Measurements from ENCODE around the gene ETNK2.
"Not testable (repeated sequence)": the region's sequence is repeated elsewhere in the genome, so short reads cannot be mapped to it uniquely, and the experiment has no call there.

Gene ETNK2

DNA sequence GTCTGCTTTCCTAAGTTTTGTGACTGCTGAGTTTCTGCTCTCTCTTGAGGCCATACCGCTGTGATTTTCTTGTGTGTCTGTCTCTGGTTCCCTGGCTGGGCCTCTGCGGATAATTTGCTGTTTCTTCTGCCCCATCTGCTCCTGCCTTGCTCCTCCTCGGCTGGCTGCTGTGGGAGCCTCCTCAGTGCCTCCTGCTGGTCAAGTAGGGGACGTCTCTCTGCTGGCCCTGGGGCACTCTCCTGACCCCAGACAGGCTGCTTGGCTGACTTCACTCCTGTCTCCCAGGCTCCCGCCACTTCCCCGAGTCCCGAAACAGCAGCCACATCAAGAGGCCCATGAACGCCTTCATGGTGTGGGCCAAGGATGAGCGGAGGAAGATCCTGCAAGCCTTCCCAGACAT lies 28.5 kb downstream of the ETNK2 start:
- no peak for DNase-seq

DNA sequence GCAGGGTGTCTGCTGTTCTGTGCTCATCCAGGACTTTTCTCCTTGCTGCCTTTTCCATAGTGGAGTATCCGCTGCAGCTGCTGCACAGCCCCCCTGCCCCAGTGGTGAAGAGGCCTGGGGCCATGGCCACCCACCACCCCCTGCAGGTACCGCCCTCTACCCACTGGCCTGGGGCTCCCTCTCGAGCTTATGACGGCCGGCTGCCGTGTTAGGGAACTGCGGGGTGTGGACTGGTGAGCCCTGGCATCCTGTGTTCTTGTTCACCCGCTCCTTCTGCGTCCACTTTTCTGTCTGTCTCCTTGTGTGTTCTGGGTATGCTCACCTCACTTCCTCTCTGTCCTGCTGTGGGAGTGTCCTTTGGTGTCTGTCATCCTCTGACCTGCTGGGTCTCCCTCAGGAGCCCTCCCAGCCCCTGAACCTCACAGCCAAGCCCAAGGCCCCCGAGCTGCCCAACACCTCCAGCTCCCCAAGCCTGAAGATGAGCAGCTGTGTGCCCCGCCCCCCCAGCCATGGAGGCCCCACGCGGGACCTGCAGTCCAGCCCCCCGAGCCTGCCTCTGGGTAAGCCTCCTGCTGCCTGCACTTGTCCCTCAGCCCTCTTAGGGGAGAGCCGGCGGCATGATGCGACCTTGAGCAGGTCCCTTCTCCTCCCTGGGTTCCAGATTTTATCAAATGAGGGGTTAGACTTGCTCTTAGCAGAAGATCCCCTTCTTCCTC lies 29.8 kb downstream of the ETNK2 start:
- DNase-seq = no peak

DNA sequence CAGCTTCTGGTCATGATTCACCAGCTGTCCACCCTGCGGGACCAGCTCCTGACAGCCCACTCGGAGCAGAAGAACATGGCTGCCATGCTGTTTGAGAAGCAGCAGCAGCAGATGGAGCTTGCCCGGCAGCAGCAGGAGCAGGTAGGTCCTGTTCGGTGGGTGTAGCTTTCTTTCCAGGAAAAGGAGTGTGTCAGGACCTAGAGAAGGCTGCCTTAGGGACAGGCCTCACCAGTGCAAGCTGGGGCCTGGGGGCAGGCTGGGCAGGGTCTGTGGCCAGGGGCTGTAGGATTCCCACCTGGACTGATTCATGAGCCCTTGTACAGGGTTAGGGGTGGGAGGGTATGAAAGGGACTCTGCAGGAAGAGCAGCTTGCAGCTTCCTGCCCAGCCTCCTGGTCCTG lies 35.3 kb downstream of the ETNK2 start:
- no peak for DNase-seq

DNA sequence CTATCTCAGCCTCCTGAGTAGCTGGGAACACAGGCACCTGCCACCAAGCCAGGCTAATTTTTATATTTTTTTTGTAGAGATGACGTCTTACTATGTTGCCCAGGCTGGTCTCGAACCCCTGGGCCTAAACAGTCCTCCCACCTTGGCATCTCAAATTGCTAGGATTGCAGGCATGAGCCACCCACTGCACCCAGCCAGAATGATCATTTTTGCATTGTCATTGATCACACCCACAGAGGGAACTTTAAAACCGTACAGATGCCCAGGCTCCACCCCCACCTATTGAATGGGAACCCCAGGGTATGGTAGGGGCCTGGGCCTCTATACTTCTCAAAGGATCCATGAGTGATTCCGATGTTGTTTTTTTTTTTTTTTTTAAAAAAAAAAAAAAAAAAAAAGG lies 36.7 kb downstream of the ETNK2 start:
- DNase-seq = no peak

DNA sequence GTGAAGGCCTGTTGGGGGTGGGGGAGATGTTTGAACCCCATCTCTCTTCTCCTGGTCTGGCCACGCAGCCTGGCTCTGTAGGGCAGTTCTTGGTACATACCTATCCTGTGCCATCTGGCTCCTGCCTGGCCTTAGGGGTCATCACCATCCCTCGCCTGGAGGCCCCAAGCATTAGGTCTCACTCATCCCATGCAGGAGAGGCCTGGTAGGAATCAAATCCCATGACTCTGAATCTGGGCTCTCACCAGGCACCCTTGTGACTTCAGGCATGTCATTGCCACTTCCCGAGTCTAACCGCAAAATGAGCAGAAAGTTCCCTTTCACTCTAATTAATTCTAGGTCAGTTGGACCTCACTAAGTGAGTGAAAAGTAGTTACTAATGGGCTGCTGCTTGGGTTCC lies 37.2 kb downstream of the ETNK2 start:
- no peak for DNase-seq

DNA sequence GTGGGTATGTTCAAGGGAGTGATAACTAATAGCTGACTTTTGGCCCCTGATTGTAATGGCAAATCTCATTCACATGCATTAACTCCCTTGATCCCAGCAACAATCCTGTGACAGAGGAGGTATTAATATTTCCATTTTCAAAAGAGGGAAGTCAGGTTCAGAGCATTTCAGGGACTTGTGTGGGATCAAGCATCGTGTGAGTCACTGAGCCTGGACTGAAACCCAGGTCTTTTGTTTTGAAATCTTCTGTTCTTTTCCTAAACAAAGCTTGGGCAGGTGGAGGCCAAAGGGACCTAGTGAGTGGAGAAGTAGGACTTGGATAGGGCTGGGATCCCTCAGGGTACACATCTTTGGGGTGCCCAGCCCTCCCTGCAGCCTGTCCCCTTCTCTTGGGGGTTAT lies 37.9 kb downstream of the ETNK2 start:
- no peak for DNase-seq

DNA sequence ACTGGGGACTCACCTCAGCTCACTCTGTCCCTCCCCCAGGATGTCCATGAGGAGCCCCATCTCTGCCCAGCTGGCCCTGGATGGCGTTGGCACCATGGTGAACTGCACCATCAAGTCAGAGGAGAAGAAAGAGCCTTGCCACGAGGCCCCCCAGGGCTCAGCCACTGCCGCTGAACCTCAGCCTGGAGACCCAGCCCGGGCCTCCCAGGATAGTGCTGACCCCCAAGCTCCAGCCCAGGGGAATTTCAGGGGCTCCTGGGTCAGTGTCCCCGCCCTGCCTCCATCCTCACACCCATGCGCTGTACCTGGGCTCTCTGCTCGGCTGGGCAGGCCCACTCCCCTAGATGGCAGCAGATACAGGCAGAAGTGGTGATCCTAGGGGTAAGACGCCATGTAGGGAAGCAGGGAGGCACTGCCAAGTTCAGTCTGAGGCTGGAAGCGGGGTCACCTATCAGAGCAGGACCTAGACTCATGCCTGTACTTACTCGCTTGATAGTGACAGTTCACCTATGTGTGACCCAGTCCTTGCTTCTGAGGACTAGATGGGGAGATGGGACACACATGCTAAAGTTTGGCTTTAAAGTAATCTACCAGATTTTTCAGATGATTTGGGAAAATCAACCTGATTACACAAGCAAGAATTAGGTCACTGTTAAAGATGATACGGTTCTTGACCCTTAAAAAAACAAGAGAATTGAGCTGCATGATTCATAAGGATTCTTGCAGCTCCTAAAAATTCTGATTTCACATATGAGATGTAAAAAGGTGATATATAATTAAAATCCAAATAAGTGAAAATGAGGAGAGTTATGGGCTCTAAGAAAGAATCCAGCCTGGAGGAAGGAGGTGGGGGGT lies 38.7 kb downstream of the ETNK2 start:
- DNase-seq = no peak

DNA sequence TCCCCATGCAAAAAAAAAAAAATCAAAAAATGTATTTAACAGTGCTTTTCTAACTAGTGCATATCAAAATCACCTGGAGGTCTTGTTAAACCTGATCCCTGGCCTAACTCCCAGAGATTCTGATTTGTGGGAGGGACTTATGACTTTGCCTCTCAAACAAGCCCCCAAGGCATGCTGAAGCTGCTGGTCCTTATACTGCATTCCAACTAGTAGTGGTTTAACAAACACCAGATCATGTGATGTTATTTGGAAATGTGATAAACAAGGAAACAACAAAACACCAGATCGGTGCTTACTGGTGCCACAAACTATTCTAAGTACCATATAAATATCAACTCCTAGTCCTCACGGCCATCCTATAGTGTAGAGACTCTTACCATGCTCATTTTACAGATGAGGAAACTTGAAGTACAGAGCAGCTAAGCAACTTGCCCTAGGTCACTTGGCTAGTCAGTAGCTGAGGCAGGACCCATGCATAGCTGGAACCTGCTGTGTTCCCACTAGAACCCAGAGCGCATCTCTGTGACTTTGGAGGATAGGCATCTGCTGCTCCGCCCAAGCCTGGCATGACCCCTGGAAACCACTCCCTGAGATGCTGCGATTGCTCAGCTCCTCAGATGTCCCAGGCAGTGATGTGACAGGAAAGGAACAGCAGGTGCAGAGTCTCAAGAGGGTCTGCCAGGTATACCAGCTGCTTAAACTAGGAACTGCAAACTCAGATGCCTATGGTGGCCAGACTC lies 40.8 kb downstream of the ETNK2 start:
- DNase-seq = no peak

DNA sequence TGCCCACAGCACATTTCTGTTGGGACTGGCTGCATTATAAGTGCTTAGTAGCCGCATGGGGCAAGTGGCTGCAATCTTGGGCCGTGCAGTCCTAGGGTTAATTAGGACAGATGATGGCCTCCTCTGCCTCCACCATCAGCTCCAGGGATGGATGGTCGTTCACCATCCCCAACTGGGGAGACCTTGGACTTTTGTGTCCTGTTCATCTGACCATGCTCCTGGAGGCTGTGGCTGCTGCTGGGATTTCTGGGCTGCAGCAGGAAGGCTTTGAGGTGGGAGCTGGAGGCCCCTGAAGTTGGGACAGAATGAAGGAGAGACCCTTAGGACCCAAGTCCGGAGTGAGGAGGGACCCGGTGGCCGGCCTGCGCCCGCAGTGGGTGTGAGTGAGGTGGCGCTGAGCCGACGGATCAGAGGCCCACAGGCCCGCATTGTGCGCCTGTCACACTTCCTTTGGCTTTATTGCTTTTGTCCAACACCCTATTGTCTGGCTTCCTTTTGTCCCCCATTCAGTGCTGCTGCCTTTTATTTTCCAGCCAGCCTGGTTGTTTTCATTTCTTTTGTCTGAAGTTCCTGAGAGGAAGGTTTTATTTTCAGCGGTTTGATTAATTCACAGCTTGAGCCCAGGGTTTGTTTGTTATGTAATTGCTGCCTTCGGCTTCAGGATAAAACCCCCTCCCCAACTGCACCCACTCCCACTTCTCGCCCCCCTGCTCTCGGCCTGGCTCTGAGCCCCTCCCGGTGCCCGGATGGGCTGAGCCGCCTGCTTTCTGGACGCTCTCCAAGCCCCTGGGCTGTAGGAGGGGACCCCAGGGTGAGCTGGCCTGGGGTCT lies 43.3 kb downstream of the ETNK2 start:
- no peak for DNase-seq

DNA sequence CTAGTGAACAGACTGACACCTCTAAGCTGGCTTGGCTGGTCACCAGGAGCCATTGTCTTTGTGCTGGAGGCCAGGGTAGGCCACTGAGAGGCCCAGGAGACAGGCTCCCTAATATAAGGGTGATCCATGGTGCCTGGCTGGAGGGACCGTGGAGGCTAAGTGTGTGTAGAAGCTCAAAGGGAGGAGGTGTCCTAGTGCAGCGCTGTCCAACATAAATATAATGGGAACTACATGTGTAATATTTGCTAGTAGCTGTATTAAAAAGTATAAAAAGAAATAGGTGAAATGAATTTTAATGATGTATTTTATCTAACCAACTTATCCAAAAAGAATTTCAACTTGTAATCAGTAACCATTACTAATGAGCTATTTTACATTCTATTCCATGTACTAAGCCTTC lies 44.0 kb downstream of the ETNK2 start:
- no peak for DNase-seq

DNA sequence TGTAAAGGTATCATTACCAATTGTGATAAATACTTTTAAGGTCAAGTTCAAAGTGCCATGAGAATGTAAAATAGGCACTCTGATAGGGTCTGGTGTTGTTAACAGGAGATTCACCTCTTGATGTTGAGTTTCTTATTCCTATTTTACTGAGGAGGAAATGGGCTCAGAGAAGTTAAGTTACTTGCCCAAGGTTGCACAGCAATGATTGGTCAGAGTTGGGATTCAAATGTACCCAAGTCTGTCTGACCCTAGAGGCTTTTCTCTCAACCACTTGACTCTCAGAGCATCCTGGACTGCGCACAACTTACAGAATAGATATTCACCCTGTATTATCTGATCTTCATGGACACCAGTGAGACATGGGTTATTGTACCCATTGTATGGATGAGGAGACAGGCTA lies 45.0 kb downstream of the ETNK2 start:
- no peak for DNase-seq

DNA sequence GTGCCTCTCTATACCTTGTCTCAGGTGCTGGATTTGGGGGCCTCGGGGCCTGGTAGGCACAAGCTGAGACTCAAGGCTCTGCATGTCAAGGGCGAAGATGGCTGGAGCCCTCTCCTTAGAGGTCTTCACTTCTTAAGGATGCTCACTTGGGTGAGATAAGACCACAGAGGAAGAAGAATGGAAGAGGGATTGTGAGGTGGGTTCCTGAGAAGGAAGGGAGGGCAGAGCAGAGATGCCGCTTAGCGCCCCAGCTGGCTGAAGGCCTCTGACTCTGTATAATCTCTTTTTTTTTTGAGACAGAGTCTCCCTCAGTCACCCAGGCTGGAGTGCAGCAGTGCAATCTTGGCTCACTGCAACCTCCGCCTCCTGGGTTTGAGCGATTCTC lies 46.7 kb downstream of the ETNK2 start:
- no peak for DNase-seq

DNA sequence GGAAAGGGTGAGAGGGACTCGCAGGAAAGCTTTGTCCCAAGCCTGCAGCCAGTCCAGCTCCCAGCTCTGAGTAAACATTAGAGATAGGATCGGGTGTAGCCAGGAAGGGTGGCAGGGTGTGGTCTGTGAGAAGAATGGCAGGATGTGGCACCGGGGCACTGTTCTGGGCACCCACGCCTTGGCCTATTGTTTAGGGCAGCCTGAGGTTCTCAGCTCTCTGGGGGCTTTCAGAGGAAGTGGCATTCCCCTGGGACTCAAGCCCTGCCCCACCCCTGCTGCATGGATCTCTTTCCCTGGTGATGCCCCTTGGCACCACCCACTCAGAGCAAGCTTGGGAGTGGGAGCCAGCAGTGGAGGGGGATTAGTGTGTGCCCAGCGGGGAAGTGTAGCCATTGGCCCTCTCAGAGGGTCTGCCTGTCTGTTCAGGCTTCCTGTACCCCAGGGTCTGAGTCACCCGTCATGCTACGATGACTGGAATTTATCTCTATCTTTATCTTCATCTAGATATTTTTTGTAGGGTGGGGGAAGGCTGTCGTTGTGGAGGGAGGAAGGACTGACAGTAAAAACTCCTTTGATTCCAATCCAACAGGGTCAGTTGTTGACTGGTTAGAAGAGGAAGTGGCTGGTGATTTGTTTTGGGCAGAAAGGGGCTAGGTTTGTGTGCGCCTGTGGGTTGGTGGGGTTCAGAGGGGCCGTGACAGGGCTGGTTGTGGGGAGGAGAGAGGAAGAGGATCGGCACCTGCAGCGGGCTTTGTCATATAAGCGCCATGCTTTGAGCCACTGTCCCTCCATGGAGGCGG lies 47.3 kb downstream of the ETNK2 start:
- peak; percentile 70 for DNase-seq

DNA sequence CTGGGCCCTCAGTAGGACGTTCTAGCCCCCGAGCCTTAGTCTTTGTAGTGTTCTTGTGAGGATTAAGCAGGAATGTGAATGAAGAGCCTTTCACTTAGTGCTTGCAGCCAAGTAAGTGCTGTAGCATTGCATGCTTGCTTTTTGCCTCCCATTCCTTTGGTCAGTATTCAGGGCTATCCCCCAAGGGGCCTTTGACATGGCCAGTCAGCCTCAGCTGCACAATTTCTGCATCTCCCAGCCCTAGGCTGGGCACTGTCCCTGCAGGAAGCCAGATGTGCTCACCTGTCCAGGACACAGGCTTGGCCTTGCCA lies 48.5 kb downstream of the ETNK2 start:
- no peak for DNase-seq

DNA sequence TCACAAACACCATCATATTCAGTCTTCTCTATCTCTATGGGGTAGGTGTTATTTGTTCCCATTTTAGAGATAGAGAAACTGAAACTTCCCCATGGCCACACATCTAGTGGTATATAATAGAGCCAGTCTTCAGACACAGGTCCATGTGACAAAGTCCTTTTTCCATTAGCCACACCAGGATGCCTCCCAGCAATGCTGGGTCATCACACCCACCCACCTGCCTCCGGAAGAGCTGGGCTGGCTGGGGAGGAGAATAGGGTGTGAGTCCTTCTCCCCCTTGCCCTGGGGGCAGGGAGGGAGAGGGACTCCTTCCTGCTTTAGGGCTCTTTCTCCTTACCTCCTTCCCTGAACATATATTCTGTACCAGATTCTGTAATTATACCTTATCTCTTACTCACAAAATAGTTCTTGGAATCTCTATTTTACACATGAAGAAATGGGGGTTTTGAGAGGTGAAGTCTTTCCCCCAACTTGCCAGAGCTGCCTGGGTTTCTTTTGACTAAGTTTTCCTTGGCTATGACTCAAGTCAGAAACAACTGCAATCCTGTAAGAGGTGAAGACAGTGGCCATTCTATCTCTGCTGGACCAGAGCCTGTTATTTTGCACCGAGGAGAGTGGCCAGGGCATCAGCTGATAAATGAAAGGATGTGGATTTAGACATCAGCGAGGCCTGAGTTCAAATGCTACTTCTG lies 49.0 kb downstream of the ETNK2 start:
- peak; percentile 9 for DNase-seq

DNA sequence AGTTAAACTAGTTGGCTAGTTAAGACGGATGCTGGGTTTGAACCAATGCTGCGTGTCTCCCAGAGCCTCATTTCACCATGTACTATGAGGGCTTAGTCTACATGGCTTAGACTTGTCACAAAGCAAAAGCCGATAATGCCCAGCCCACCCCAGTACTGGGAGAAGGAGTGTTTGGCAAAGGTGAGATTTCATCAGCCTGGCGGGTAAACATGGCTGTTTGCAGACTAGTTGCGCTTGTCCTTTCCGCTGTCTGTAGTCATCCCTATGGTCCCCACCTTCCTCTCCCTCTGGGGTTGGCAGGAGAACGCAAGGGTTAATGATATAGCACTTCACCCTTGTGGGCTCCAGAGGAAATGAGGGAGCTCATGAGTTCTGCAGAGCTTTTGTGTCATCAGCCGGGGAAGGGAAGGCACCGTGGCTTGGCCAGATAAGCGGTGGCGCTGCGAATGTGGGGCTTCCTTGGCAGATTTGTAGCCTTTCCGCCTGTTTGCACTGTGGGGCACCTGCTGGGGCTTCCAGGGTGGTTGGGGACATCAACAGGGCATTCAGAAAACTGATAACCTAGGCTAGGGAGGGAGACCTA lies 49.7 kb downstream of the ETNK2 start:
- DNase-seq = no peak

DNA sequence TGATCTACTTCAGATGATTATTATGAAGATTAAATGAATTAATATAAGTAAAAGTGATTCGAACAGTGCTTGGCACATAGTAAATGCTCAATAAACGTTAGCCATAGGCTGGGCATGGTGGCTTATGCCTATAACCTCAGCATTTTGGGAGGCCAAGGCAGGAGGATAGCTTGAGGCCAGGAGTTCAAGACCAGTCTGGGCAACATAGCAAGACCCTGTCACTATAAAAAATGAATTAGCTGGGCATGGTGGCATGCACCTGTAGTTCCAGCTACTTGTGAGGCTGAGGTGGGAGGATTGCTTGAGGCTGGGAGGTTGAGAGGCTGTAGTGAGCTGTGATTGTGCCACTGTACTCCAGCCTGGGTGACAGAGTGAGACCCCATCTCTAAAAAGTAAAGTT lies 52.1 kb downstream of the ETNK2 start:
- not testable (repeated sequence) for DNase-seq

DNA sequence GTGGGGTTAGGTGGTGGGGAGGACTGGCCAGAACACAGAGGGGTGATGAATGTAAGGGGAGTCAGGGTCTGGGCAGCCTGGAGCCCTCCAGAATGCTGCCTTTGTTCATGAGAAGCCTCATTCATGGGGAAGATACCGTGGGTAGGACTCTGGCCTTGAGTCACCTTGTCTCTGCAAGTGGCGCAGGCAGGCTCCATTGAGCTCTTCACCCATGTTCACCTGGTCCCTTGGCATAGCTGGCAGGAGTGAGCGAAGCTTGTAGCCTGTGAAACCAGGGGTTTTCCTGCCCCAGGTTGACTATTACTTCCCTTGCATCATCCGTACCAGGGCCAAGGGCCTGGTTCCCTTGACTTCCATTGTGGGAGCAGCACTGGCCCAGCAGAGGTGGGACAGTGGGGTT lies 53.2 kb downstream of the ETNK2 start:
- DNase-seq = no peak

DNA sequence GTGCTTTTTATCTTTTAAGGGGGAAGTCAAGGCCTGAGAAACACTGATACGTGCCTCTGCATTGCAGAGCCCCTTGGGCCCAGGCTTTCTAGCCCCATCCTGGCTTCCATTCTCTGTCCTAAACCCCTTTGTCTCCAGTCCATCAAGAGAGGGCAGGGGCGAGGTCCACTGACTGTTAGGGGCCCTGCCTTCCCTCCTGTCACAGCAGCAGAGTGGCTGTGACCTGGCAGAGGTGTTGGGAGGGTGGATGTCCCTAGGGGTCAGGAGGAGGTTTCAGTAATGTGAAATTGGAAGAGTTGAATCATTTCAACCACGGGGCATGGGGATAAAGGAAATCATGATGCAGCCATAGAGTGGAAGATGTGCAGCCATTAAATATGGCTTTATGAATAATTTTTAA lies 54.9 kb downstream of the ETNK2 start:
- DNase-seq = no peak

DNA sequence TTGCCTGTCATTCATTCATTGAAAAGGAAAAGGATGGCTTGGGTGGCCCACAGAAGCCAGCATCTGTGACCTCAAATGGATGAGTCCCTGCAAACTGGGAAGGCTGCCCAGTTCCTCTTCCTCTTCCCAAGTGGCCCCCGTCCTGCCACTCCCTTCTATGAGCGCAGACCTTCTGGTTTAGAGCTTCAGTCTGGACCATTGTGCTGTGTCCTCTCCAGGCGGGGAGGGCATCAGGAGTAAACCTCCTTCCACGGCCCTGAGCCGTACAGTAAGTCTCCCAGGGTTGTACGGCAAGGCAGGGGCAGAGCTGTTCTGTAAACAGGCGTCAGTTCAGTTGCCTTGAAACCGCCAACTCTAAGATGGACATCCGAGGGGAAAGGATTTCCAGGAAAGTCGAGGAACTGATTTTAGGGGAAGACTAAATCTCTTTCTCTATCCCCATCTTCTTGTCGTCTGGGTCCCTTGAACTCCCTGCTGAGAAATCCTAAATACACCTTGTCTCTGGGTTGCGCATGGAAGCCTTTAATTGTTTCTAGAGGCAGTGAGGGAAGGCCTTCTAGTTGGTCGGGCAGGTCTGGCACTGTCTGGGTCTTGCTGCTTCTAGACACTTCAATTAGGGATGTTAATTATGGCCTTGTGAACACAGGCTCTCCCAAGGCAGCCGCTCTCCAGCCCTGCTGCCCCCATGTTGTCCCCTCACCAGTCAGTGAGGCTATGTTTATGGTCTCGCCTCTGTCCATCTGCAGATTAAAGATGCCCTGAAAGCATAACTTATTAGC lies 56.8 kb downstream of the ETNK2 start:
- DNase-seq = peak; percentile 18
